HG02763 (cell line): Measurements from ENCODE around the gene RBMY1F.
"Not testable (repeated sequence)": the region's sequence is repeated elsewhere in the genome, so short reads cannot be mapped to it uniquely, and the experiment has no call there.

Source experiments
- ATAC-seq: cut with Tn5 transposase; IDR thresholded peaks from one replicate; pipeline ENCODE4 v1.9.1; 2021; ENCODE audit warnings: mild to moderate bottlenecking, moderate library complexity; ENCODE audit not compliant: unreplicated experiment

RBMY1F gene

GRCh38 chrY:22182823-22183222 lies at the start of gene RBMY1F:
Gene RBMY1F, minus strand, starts transcription at chrY:22182923. Its CDS starts 1,954 bp downstream, at chrY:22180969.
- ATAC-seq, result not testable (repeated sequence)

DNA sequence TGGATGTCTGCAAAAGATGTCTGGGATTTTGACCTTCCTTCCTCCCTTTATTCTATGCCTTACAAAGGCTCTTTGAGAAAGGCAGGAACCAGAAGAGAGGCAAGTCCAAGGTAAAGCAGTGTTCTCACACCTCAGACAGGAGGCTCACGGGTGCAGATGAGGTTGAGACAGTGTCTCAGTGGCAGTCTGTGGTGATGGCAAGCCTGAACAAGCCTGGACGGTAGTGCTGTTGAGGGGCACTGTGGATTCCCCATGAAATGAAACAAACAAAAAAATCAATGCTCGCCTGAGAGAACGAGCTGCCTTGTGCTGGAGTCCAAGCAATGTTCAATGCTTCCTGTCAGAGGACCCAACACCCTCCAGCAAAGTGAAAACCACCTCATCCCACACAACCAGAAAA lies 31.6 kb downstream of the RBMY1F start:
- not testable (repeated sequence) for ATAC-seq

GRCh38 chrY:22141011-22141695 lies 41.6 kb downstream of the RBMY1F start:
- ATAC-seq, result not testable (repeated sequence)

- not testable (repeated sequence) for ATAC-seq
Observed at GRCh38 chrY:22134719-22135118, 48.0 kb downstream of the RBMY1F start.

GRCh38 chrY:22130494-22130893 lies 52.2 kb downstream of the RBMY1F start:
- ATAC-seq, result not testable (repeated sequence)
